Left colon (tissue), 2 donors: ENCODE results near the gene CPM. TPM values are rescaled to one million over a fixed set of nuclear protein-coding genes. Genes with fewer than 3 reads are reported as not detected.
A peak's percentile ranks its signal among the peaks of the same experiment; 100 is the strongest.
"Not testable (repeated sequence)": the region's sequence is repeated elsewhere in the genome, so short reads cannot be mapped to it uniquely, and the experiment has no call there.

Experiments
- ATAC-seq: fragments of 200-7000 bp; cut with Tn5 transposase; one replicate; pipeline ENCODE4 v1.9.1; 2020; ENCODE audit warnings: mild to moderate bottlenecking, moderate library complexity
- DNase-seq, 2 donors: peaks; one replicate each; pipeline ENCODE4 v3.0.0-alpha.2; 2020
- intact Hi-C, 2 donors: fragments of 100-400 bp; cut with DNase I in 1 of 2; cut with micrococcal nuclease in 1 of 2; formaldehyde crosslinking; loops; one replicate each; pipeline versions ENCODE4 v1.11.2 to v1.14.0; 2022; cut with DNase I, micrococcal nuclease
- total RNA-seq, 2 donors: library from RNA; stranded (reverse); fragmentation: NEBNext Ultra II Directional; extraction: Animal tissue kit (Norgen Biotek cat#: 25700); gene quantifications; one replicate each; pipeline ENCODE4 v1.2.1, GENCODE V29; 2021
- donor health status: DM: no; HTN: no; CAD: no.
- donor health status: DM: yes; HTN: yes; CAD: no.

The CPM gene
- total RNA-seq, 2 donors from 2014 or later = 98.0 to 109 TPM

DNA sequence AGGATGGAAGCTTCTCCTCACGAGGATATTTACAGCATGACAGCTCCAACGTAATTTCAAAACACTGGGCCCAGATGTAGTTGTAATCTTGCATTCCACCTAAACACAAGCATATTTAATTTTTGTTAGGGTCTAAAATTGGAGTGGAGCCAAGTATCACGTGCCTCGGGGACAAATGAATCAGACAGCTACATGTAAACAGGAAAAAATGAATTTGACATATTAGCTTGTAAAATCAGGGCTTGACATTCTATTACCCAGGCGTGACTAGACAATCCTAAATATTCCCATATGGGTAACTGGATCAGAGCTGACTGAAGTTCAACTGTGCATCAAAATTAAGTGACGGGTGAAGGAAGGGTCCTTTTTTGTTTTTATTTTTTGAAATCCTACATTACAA, 66.0 kb downstream of the CPM start:
- ATAC-seq (no peak), DNase-seq (no peak)
- intact Hi-C loops = loop anchor here in 1 of 2 donors (10.0 kb wide), 1 partner anchor 198 kb away; no protein-coding TSS in a partner anchor

DNA sequence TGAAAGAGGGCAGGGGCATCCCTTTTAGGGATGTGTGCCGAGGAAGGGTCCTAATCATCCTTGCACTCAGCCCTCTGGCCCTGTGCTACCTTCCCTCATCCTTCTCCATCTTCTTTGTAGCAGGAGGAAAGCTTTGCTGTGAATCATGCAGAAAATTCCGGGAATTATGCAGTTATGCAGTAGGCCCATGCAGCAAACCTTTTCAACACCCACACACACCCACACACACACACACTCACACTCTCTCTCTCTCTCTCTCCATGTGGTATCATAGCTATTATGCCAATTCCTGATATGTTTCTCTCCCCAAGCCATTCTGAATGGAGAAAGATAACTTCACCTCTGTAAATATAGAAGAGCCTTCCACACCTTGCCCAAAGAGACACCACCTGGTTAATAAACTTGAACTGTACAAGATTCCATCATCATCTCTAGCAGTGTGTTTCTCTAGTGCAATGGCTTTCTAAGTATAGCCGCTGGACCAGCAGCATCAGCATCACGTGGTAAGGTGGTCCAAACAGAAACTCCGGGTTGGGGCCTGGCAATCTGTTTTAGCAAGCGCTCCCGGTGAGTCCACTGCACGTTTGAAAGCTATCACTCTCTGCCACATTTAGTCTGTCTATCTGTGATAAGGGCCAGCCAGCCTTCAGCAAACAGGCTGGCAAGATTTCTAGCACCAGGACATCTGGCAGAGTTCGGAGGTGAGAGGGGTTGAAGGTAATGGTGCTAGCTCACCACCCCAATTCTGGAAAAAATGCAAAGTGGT, 67.4 kb downstream of the CPM start:
- DNase-seq (no peak), ATAC-seq (no peak)
- intact Hi-C loops = loop anchor here in 1 of 2 donors (10.0 kb wide), 1 partner anchor 199 kb away; no protein-coding TSS in a partner anchor

DNA sequence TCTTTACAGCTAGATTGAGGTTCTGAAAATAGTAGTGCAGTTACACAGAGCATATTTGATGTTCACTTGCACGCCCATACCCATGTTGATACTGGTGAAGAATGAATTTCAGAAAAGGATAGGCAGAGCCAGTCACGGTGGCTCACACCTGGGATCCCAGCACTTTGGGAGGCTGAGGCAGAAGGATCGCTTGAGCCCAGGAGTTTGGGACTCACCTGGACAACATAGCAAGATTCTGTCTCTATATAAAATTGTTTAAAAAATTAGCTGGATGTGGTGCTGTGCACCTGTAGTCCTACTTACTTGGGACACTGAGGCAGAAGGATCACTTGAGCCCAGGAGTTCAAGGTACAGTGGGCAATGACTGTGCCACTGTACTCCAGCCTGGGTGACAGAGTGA, 68.4 kb downstream of the CPM start:
- intact Hi-C loops = loop anchor here in 1 of 2 donors (10.0 kb wide), 1 partner anchor 200 kb away; no protein-coding TSS in a partner anchor
- ATAC-seq (no peak), DNase-seq (no peak)

DNA sequence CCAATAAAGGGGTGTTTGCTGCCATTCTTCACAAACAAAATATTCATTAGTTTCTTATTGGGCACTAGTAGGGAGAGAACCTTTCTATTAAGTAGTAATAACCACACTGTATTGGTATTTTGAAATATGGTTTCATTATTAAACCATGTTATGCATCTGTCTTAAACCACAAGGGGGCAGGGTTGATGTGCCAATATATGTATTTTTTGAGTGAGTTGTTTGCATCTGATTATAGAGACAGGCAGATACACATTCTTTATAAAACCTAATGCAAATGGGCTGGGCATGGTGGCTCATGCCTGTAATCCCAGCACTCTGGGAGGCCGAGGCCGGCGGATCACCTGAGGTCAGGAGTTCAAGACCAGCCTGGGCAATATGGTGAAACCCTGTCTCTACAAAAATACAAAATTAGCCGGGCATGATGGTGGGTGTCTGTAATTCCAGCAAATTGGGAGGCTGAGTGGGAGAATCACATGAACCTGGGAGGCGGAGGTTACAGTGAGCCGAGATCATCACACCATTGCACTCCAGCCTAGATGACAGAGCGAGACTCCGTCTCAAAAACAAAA, 69.0 kb downstream of the CPM start:
- not testable (repeated sequence) for DNase-seq
- ATAC-seq = peak; percentile 70
- intact Hi-C loops = loop anchor here in 1 of 2 donors (10.0 kb wide), 1 partner anchor 201 kb away; no protein-coding TSS in a partner anchor

DNA sequence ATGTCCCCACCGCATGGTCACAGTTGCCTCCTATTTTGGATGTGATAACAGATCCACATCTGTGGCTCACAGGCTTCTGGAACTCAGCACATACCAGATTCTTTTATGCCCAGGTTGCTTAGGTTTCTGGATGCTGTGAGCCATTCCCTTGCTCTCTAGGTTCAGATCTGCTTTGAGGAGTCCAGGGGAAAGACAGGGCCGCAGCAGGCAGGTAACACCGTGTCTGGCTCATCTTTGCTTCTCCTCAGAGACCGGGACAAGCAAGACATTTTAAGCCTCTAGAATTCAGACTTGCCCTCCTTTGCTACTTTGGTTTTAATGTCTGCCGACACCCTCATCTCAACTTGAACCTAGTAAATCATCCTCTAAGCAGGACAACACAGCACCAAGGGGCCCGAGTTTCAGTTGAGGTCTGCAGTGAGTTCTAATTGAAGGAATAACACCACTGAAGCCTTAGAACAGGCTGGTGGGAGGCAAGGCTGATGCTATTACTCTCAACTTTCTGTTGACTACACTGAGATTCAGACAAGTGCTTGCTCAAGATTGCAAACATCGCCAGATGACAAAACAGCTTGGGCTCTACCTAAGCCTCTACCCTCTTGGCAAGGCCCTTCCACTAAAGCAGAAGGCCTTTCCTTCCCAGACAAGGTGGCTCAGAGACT, 69.7 kb downstream of the CPM start:
- DNase-seq (no peak), ATAC-seq (no peak)
- intact Hi-C loops = loop anchor here in 1 of 2 donors (10.0 kb wide), 1 partner anchor 202 kb away; no protein-coding TSS in a partner anchor

DNA sequence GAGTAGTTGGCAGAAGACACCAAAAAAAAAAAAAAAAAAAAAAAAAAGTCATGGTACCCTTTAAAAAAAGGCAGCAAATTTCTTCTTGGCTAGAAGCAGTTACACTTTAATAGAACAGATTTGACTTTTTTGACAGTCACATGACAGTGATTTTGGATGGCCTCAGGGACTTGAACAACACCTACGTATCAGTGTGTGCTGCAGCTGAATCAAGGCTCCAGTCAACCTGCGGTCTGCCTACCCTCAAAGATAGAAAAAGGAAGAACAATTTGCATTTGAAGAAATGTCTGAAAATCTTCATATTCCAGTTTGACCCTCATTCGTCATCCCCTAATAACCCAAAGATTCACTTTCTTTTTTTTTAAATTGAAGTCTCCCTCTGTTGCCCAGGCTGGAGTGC, 71.1 kb downstream of the CPM start:
- ATAC-seq = no peak
- no peak for DNase-seq
- intact Hi-C loops = loop anchor here in 1 of 2 donors (10.0 kb wide), 1 partner anchor 203 kb away; no protein-coding TSS in a partner anchor

DNA sequence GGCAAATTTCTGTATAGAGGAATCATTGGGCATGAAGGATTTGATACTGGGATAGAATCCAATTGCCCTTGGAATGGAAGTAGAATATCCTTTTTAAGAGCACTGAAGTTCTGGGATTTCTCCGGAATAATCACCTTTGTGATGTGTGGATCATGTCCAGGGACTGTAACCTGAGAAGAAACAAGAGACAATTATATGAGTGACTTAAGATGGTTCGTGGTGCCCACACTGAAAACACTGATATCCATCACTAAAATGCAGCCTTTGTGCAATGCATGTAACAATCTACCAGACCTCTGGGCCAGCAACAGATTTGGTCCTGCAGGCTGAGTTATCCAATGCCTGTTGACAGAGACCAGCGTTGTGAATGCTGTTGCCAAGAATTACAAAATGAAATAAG, 76.5 kb downstream of the CPM start:
- DNase-seq (no peak), ATAC-seq (no peak)
- intact Hi-C loops = no loop called here

DNA sequence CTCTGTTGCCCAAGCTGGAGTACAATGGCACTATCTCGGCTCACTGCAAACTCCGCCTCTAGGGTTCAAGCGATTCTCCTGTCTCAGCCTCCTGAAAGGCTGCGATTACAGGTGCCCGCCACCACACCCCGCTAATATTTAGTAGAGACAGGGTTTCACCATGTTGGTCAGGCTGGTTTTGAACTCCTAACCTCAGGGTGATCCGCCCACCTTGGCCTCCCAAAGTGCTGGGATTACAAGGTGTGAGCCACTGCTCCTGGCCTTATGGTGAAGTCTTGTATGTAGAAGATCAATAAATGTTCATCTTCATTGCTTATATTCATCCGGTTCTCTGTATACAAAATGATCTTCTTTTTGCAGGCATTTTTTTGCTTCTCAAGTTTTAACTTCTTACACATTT, 77.2 kb downstream of the CPM start:
- ATAC-seq (no peak), DNase-seq (no peak)
- intact Hi-C loops = no loop called here

DNA sequence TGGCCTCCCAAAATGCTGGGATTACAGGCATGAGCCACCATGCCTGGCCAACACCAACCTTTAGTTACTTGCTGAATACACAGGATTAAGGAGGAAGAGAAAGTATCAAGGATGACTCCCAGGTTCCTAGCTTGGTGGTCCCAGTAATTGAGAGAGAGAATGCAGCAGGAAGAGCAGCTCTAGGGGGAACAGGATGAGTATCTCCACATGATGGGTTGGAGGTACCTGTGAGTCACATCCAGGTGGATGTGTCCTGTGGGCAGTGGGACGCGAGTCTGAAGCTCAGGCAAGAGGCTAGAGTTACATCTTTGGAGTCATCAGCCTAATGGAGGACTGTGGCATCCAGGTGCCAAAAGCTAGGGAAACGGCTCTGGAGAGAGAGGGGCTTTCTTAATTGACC, 77.9 kb downstream of the CPM start:
- no peak for DNase-seq
- intact Hi-C loops = no loop called here
- ATAC-seq = no peak

DNA sequence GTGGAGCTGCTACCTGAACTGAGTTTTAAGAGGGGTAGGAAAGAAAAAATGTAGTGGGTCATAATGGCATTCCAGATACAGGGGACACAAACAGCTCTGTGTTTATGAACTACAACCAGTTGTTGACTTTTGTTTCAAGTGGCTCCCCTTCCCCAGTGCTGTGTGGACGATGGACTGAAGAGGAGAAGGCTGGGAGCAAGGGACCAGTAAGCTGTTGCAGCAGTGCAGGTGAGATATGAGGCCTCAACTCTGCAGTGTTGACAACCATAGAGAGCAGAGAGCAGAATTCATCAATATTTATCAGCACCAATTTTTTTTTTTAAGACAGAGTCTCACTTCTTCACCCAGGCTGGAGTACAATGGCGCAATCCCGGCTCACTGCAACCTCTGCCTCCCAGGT, 78.4 kb downstream of the CPM start:
- DNase-seq = no peak
- no peak for ATAC-seq
- intact Hi-C loops = no loop called here

DNA sequence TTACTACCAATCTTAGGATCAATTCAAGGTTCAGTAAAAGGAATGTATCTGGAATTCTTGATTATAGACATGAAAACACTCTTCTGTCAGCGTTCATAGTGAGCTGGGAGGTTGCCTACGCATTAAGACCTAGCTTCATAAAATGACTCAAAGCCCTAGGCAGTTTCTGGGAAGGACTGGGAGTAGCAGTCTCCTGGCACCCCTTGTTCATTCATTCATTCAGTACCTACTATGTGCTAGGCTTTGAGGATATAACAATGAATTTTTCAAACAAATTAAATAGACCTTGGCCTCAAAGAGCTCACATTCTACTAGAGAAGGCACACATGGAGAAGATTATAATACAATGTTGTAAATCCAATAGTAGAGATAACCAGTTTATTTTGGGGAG, 78.9 kb downstream of the CPM start:
- no peak for ATAC-seq
- DNase-seq = no peak
- intact Hi-C loops = no loop called here

DNA sequence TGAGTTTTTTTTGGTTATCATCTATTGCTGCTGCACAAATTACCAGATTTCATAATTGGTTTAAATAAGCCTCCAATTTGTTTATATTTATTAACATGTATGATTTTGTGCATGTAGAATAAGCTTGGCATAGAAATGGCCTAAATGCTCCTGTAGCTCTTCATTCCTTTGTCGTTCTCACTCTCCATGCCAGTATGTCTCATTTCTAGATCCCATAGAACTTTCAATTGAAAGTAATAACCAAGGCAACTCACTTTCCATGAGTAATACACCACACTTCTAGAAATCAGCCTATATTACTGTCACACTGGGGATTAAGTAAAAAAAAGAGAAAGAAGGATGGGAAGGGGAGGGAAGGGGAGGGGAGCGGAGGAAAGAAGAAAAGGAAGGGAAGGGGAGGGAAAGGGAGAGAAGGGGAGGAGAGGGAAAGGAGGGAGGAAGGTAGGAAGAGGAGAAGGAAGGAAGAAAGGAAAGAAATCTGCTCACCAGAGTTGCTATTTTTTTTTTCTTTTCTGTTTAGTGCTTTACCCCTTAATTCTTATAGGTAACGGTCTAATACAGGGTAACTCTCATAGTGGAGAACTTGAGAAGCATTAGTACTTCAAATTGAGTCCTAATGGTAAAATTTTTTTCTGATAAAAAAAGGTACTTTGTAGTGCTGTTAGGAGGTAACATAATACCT, 79.4 kb downstream of the CPM start:
- ATAC-seq (no peak), DNase-seq (no peak)
- intact Hi-C loops = no loop called here

DNA sequence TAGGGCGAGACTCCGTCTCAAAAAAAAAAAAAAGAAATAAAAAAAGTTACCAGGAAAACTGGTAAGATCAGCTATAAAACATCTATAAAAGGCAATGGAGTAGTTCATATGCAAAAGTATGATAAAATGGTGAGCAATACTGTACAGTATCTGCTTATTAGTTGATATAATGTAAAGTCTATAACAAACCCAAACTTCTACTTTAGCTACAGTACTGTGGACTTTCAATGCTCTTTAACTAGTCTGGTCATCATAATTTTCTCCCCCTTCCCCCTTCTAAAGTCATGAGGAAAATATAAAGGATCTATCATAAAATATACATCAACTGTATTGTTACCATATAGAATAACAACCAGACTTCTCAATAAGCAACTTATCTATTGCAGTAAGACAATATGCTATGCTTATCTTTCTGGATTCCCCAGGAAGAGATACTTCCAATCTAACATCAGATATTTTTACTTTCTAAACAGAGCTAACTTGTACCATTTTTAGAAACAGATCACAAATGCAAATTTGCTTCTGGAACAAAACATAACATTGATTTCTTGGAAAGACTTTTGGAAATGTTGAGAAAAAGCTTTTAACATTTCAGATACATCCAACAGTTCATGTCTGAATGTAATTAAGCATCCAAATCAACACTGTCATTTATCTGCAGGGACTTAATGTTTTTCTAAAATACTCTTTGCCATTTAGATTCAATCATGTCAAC, 81.2 kb downstream of the CPM start:
- no peak for DNase-seq
- intact Hi-C loops = no loop called here
- ATAC-seq = no peak

DNA sequence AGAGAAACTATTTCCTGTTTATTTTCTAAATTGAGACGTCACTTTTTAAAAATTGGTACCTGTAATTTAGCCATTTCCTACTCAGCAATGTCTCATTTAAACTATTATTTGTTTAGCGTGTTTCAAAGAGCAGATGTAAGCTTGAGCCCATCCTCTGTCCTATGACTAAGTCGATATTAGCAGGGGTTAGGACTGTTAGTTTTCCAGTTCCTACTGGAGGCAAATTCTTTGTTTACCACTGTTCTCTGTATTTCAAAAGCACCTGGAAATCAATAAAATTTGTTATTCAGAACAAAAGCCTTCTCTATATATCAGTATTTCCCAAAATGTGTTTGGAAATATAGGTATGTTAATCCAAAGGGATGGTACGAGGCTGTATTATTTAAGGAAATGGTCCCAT, 82.6 kb downstream of the CPM start:
- no peak for DNase-seq
- no peak for ATAC-seq
- intact Hi-C loops = no loop called here

DNA sequence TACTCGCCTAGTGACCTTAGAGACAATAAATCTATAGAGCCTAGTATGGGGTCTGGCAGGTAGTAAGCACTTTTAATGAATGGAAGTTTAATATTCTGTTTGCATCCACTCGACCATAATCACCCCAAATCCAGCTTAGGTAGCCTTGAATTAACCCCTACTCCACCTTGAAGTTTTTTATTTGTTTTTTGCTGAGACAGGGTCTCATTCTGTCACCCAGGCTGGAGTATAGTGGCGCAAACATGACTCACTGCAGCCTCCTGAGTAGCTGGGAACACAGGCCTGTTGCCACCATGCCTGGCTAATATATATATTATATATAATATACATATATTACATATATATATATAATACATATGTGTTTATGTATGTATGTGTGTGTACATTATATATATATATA, 86.2 kb downstream of the CPM start:
- DNase-seq (no peak), ATAC-seq (no peak)
- intact Hi-C loops = no loop called here

DNA sequence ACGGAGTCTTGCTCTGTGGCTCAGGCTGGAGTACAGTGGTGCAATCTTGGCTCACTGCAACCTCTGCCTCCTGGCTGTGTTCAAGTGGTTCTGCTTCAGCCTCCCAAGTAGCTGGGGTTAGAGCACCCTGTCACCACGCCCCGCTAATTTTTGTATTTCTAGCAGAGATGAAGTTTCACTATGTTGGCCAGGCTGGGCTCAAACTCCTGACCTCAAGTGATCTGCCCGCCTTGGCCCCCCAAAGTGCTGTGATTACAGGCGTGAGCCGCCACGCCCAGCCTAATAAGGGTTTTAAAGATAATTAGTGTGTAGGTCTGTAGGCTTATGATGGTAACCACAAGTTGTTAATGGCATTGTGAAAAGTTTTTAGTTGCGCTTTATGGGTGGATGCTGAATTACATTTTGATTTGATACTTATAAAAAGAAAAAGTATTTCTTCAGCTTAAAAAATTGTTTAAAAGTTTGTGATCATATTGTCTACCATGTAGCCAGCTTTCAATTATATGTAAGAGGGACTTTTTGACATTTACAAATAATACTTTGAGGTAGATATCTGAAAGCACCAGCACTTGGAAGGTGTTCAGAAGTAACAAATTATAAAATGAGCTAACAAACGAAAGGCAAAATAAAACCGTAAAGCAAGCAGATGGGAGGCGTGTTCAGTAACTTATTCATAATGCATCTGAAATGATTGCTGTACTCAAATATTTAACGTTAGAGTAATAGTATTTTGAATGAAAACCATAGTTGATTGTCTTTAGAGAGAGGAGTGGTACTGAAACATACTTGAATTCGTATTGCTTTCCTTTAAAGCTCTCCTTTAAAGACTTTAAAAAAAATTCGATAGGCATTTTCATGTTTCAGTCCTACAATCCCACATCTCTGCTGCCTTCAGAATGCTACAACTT, 87.9 kb downstream of the CPM start:
- DNase-seq (no peak), ATAC-seq (no peak)
- intact Hi-C loops = no loop called here

DNA sequence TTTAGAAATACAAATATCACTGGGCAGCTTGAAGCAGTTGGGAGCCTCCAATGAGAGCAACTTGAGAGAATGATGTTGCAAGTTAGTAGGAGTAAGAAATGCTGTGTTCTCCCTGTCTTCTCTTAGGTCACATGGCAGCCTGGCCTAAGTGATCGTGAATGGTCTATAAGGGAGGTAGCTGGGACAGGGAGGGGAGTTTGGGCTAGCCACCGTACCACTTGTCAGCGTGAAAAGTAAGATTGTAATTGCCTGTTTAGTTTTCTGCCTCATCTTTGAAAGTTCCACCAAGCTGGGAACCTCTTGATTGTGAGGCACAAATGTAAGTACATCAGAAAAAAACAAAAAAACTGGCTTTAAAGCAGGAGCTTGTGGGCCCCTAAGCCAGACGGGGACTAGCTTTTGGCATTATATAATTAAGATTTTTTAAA, 88.6 kb downstream of the CPM start:
- intact Hi-C loops = no loop called here
- no peak for DNase-seq
- no peak for ATAC-seq
